Peyer's patch (tissue), 4 donors: Measurements from ENCODE around the gene CCDC57. TPM values are rescaled to one million over a fixed set of nuclear protein-coding genes. Genes with fewer than 3 reads are reported as not detected.

Experiments
- DNase-seq, 3 donors: peaks; one replicate each; pipeline ENCODE4 v3.0.0-alpha.2; 2017 to 2019
- H3K27ac ChIP-seq, 4 donors: fragments of 200-600 bp; sonication (generic); one replicate each; pipeline ENCODE4 v1.5.1; 2016 to 2019
- H3K27me3 ChIP-seq, 2 donors: fragments of 200-600 bp; sonication (generic); one replicate each; pipeline ENCODE4 v1.5.1; 2019
- H3K36me3 ChIP-seq, 3 donors: fragments of 200-600 bp; sonication (generic); one replicate each; pipeline ENCODE4 v1.5.1; 2016 to 2019
- H3K4me1 ChIP-seq, 4 donors: fragments of 200-600 bp; sonication (generic); one replicate each; pipeline ENCODE4 v1.5.1; 2016 to 2019
- H3K4me3 ChIP-seq, 4 donors: fragments of 200-600 bp; sonication (generic); 1 replicate in 3 of 4; 2 replicates in 1 of 4; pipeline ENCODE4 v1.5.1; 2016 to 2019; ENCODE audit warnings: mild to moderate bottlenecking in 1 of 4
- H3K9me3 ChIP-seq, 4 donors: fragments of 200-600 bp; sonication (generic); one replicate each; pipeline ENCODE4 v1.5.1; 2016 to 2019; ENCODE audit warnings: mild to moderate bottlenecking in 1 of 4
- CTCF ChIP-seq, 6 experiments: fragments of 450-650 bp in 4 of 6; fragments of 200-600 bp in 2 of 6; sonication (generic) in 1 of 6; IDR thresholded peaks; one replicate each; pipeline ENCODE4 v1.5.1; 2017 to 2019; ENCODE audit warnings: antibody characterized with exemption in 6 of 6, mild to moderate bottlenecking in 3 of 6, moderate library complexity in 1 of 6
- POLR2A ChIP-seq, 2 donors: fragments of 450-650 bp; IDR thresholded peaks; one replicate each; pipeline ENCODE4 v1.5.1; 2017; ENCODE audit warnings: antibody characterized with exemption in 2 of 2, mild to moderate bottlenecking in 2 of 2, moderate library complexity in 2 of 2
- total RNA-seq, 4 donors: library from RNA; depleted of rRNA; stranded (reverse); fragments of >200 nt; gene quantifications; one replicate each; pipeline ENCODE4 v1.1.0, GENCODE V29; 2016

The CCDC57 gene
- total RNA-seq, 4 donors from 2014 or later: 28.2 to 144 (median 79.8) TPM

GRCh38 chr17:82164853-82165252 lies 47.8 kb downstream of the CCDC57 start:
- no peak for DNase-seq
- H3K4me3 ChIP-seq: no peak overlapping the region
- no peaks in the 10 kb centered on the region for H3K4me1 ChIP-seq
- TF ChIP-seq CTCF (IDR thresholded peaks at IDR 0.05): no peak
- no peak for TF ChIP-seq POLR2A (IDR thresholded peaks at IDR 0.05)
- peaks cover 0 to 12% (median 0%) of the 10 kb centered on the region in 3 donors for H3K36me3 ChIP-seq
- H3K27ac ChIP-seq: no peak overlapping the region
- no peaks in the 10 kb centered on the region for H3K27me3 ChIP-seq
- H3K9me3 ChIP-seq: no peaks in the 10 kb centered on the region

- H3K4me1 ChIP-seq: no peaks in the 10 kb centered on the region
- DNase-seq: no peak
- H3K4me3 ChIP-seq: no peak overlapping the region
- no peak for TF ChIP-seq POLR2A (IDR thresholded peaks at IDR 0.05)
- no peak for TF ChIP-seq CTCF (IDR thresholded peaks at IDR 0.05)
- no peaks in the 10 kb centered on the region for H3K27me3 ChIP-seq
- H3K9me3 ChIP-seq: no peaks in the 10 kb centered on the region
- H3K36me3 ChIP-seq: peaks cover 0 to 17% (median 0%) of the 10 kb centered on the region in 3 donors
- no peak overlapping the region for H3K27ac ChIP-seq
Observed at GRCh38 chr17:82161216-82161615, 51.4 kb downstream of the CCDC57 start.

GRCh38 chr17:82160075-82160474 lies 52.6 kb downstream of the CCDC57 start:
- no peak for DNase-seq
- no peak for TF ChIP-seq POLR2A (IDR thresholded peaks at IDR 0.05)
- no peak for TF ChIP-seq CTCF (IDR thresholded peaks at IDR 0.05)
- no peak overlapping the region for H3K27ac ChIP-seq

GRCh38 chr17:82158825-82159224 lies 53.8 kb downstream of the CCDC57 start:
- Histone ChIP-seq H3K4me1 (no peaks in the 10 kb centered on the region), H3K4me3 (no peak overlapping the region), H3K27me3 (no peaks in the 10 kb centered on the region), H3K27ac (no peak overlapping the region), H3K36me3 (peaks cover 0 to 17% (median 0%) of the 10 kb centered on the region in 3 donors), H3K9me3 (no peaks in the 10 kb centered on the region)
- no peak for DNase-seq
- TF ChIP-seq CTCF (IDR thresholded peaks at IDR 0.05): no peak
- no peak for TF ChIP-seq POLR2A (IDR thresholded peaks at IDR 0.05)

More at GRCh38 chr17:82160075-82160474, 52.6 kb downstream of the CCDC57 start:
- no peaks in the 10 kb centered on the region for H3K27me3 ChIP-seq
- H3K36me3 ChIP-seq: peaks cover 0 to 13% (median 0%) of the 10 kb centered on the region in 3 donors
- no peak overlapping the region for H3K4me3 ChIP-seq
- no peaks in the 10 kb centered on the region for H3K4me1 ChIP-seq
- no peaks in the 10 kb centered on the region for H3K9me3 ChIP-seq

- H3K9me3 ChIP-seq: no peaks in the 10 kb centered on the region
- H3K4me3 ChIP-seq: no peak overlapping the region
- H3K27ac ChIP-seq: no peak overlapping the region
- no peak for TF ChIP-seq CTCF (IDR thresholded peaks at IDR 0.05)
- no peak for TF ChIP-seq POLR2A (IDR thresholded peaks at IDR 0.05)
- no peak for DNase-seq
- H3K27me3 ChIP-seq: no peaks in the 10 kb centered on the region
- H3K4me1 ChIP-seq: no peaks in the 10 kb centered on the region
- H3K36me3 ChIP-seq: peaks cover 0 to 9% (median 0%) of the 10 kb centered on the region in 3 donors
Observed at GRCh38 chr17:82157046-82158035, 55.3 kb downstream of the CCDC57 start.
